Medulla oblongata (tissue), 1 donor: ENCODE results near the gene TNPO3.
A peak's percentile ranks its signal among the peaks of the same experiment; 100 is the strongest.

Source experiments
- DNase-seq: peaks from one replicate; pipeline ENCODE4 v3.0.0-alpha.2; 2015; ENCODE audit errors: extremely low spot score

TNPO3 gene

GRCh38 chr7:129054438-129055293 lies at the start of gene TNPO3:
Gene TNPO3 (minus strand): TSS chr7:129055111. CDS start chr7:129054770, 341 bp downstream.
- peak; percentile 96 for DNase-seq

- DNase-seq = no peak
These were observed 48.8 kb upstream of the TNPO3 start for GRCh38 chr7:129103561-129104324.

- DNase-seq = no peak
These were observed 46.8 kb upstream of the TNPO3 start for GRCh38 chr7:129101746-129102145.

GRCh38 chr7:129100827-129101166 lies 45.9 kb upstream of the TNPO3 start:
- DNase-seq = no peak

GRCh38 chr7:129098409-129099084 lies 43.6 kb upstream of the TNPO3 start:
- DNase-seq = no peak

- no peak for DNase-seq
These were observed 40.3 kb upstream of the TNPO3 start for GRCh38 chr7:129095258-129095657.

GRCh38 chr7:129094501-129094900 lies 39.6 kb upstream of the TNPO3 start:
- DNase-seq = no peak

- no peak for DNase-seq
These were observed 39.1 kb upstream of the TNPO3 start for GRCh38 chr7:129093867-129094456.

- DNase-seq = peak; percentile 80
These were observed 36.6 kb upstream of the TNPO3 start for GRCh38 chr7:129091484-129092002.

- no peak for DNase-seq
These were observed 35.5 kb upstream of the TNPO3 start for GRCh38 chr7:129090300-129090907.

- peak; percentile 4 for DNase-seq
These were observed 34.8 kb upstream of the TNPO3 start for GRCh38 chr7:129089521-129090212.

GRCh38 chr7:129084801-129085551 lies 30.1 kb upstream of the TNPO3 start:
- no peak for DNase-seq

- no peak for DNase-seq
These were observed 28.6 kb upstream of the TNPO3 start for GRCh38 chr7:129083525-129083924.

- DNase-seq = no peak
These were observed 23.5 kb upstream of the TNPO3 start for GRCh38 chr7:129078455-129078854.

GRCh38 chr7:129076886-129077285 lies 22.0 kb upstream of the TNPO3 start:
- DNase-seq = no peak

GRCh38 chr7:129074994-129075393 lies 20.1 kb upstream of the TNPO3 start:
- no peak for DNase-seq

- no peak for DNase-seq
These were observed 19.5 kb upstream of the TNPO3 start for GRCh38 chr7:129074361-129074871.

- DNase-seq = no peak
These were observed 18.8 kb upstream of the TNPO3 start for GRCh38 chr7:129073738-129074137.

GRCh38 chr7:129073204-129073603 lies 18.3 kb upstream of the TNPO3 start:
- no peak for DNase-seq
